ENCODE results near the gene CRIP1. TPM values are rescaled to one million over a fixed set of nuclear protein-coding genes. Genes with fewer than 3 reads are reported as not detected.

Gene CRIP1
- total and polyA plus RNA-seq, 8 donors = 71.5 to 281 (median 112) TPM

DNA sequence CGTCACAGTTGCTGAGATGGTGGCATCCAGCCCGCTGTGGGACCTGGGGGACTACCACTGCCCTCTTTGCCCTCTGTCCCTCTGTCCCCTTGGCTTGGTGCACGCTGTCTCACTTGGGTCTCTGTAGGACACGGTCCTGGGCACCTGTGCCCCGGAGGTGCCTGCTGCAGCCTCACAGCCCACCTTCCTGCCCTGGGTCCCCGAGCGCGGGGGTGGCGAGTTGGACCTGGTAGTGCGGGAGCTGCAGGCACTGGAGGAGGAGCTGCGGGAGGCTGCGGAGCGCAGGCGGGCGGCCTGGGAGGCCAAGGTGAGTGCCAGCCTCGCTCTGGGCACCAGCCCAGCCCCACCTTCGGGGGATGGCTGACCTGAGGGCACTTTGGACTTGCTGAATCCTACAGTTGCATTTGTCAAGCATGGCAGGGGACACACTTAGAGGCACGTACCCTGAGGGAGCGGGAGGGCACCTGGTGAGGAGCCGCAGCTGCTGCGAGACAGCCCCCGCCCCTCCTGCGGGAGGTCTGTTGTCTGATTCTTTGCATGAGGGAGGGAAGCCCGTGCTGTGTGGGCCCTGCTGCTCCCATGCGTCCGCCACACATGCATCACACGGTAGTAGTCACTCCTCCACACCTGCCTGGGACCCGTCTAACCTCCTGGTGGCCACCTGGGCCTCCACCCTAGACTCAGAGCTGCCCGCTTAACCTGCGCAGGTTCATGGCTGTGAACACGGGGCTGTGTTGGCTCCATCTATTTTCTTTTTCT is 11.2 kb downstream of the CRIP1 start:
- ATAC-seq = no peak

DNA sequence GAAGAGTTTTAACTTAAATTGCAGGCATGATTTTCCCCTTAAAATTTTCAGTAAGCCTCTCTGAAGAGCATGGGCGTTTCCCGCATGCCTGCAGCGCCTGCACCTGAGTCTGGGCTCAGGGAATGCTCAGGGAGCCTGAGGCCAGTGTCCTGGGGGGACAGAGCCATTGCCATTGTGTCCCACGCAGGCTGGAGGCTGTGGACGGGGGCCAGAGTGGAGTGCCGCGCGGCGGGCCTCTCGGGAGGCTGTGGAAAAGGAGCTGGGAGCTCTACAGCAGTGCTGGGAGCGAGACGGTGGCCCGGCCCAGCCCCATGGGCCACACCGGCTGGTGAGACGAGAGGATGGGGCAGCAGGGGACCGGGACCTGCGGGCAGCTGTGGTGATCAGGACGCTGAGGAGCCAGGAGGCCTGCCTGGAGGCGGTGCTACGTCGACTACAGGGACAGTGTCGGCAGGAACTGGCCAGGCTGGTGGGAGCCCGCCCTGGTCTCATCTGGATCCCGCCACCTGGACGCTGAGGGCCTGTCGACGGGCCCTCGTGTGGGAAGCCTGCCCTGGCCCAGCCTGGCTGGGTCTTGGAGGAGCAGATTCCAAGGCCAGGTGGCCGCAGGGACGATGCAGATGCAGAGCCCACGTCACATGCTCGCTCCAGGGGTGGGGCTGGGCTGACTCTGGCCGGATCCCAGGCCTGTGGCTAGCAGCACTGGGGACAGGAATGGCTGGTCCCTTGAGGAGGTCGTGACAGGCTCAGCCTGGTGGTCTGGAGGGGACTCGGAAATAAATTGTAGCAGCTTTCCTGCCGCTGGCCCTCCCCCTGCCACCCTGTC is 12.0 kb downstream of the CRIP1 start:
- intact Hi-C loops (cut with DNase I) = no loop called here
- Histone ChIP-seq H3K4me3 (no peak overlapping the region), H3K27ac (no peak overlapping the region), H3K4me1 (no peaks in the 10 kb centered on the region), H3K36me3 (peaks cover 0 to 25% of the 10 kb centered on the region in 2 donors), H3K27me3 (no peaks in the 10 kb centered on the region), H3K9me3 (no peaks in the 10 kb centered on the region)
- ATAC-seq = no peak
- DNase-seq = peak in 2 of 4 donors; percentile 20 to 75
- TF ChIP-seq, protein P1, sequence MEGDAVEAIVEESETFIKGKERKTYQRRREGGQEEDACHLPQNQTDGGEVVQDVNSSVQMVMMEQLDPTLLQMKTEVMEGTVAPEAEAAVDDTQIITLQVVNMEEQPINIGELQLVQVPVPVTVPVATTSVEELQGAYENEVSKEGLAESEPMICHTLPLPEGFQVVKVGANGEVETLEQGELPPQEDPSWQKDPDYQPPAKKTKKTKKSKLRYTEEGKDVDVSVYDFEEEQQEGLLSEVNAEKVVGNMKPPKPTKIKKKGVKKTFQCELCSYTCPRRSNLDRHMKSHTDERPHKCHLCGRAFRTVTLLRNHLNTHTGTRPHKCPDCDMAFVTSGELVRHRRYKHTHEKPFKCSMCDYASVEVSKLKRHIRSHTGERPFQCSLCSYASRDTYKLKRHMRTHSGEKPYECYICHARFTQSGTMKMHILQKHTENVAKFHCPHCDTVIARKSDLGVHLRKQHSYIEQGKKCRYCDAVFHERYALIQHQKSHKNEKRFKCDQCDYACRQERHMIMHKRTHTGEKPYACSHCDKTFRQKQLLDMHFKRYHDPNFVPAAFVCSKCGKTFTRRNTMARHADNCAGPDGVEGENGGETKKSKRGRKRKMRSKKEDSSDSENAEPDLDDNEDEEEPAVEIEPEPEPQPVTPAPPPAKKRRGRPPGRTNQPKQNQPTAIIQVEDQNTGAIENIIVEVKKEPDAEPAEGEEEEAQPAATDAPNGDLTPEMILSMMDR (IDR thresholded peaks at IDR 0.05) = no peak

More for the DNA sequence above, 11.2 kb downstream of the CRIP1 start:
- intact Hi-C loops (cut with DNase I) = no loop called here
- H3K36me3 ChIP-seq = peaks cover 0 to 28% of the 10 kb centered on the region in 2 donors
- TF ChIP-seq, protein P1 (IDR thresholded peaks at IDR 0.05) = no peak
- H3K4me1 ChIP-seq = no peaks in the 10 kb centered on the region
- peak in 2 of 4 donors; percentile 30 to 77 for DNase-seq
- no peaks in the 10 kb centered on the region for H3K9me3 ChIP-seq
- H3K27ac ChIP-seq = no peak overlapping the region
- H3K27me3 ChIP-seq = no peaks in the 10 kb centered on the region
- H3K4me3 ChIP-seq = no peak overlapping the region

DNA sequence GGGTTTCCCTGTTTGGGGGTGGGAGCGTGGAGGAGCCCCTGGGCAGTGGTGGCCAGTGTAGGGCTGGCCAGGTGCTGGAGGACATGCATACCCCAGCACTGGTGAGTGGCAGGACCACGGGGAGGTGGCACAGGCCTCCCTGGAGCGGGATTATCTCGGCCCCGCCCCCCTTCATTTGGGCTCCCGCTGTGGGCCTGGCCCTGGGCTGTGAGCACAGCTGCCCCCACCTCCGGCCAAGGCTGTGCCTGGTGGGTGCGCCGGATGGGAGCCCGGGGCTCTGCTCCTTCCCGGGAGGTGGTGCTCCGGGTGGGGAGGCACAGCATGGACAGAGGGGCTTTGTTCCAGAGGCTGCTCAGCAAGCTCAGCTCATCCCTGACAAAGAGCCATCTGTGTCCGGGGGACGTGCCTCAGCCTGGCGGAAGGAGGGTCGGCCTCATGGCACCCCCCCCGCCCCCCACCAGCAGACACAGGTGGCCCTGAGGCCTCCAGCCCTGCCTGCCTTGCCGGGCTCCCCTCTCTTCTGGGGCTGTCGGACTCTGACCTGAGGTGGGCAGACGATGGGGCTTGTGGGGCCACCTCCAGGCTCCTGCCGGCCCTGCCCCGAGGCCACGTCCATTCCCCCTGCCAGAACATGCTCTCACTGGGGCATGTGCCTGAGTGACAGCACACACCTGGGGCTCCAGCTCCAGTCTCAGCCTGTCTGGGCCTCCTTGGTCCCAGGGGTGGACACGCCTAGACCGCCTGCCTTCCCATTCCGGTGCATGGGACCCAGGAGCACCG is 12.8 kb downstream of the CRIP1 start:
- no peak overlapping the region for H3K4me3 ChIP-seq
- peaks cover 0 to 23% of the 10 kb centered on the region in 2 donors for H3K36me3 ChIP-seq
- H3K27me3 ChIP-seq = no peaks in the 10 kb centered on the region
- intact Hi-C loops (cut with DNase I) = no loop called here
- H3K9me3 ChIP-seq = no peaks in the 10 kb centered on the region
- DNase-seq (peak in 2 of 4 donors; percentile 24 to 75), ATAC-seq (no peak)
- TF ChIP-seq, protein P1 (IDR thresholded peaks at IDR 0.05) = no peak
- H3K4me1 ChIP-seq = no peaks in the 10 kb centered on the region
- H3K27ac ChIP-seq = no peak overlapping the region

DNA sequence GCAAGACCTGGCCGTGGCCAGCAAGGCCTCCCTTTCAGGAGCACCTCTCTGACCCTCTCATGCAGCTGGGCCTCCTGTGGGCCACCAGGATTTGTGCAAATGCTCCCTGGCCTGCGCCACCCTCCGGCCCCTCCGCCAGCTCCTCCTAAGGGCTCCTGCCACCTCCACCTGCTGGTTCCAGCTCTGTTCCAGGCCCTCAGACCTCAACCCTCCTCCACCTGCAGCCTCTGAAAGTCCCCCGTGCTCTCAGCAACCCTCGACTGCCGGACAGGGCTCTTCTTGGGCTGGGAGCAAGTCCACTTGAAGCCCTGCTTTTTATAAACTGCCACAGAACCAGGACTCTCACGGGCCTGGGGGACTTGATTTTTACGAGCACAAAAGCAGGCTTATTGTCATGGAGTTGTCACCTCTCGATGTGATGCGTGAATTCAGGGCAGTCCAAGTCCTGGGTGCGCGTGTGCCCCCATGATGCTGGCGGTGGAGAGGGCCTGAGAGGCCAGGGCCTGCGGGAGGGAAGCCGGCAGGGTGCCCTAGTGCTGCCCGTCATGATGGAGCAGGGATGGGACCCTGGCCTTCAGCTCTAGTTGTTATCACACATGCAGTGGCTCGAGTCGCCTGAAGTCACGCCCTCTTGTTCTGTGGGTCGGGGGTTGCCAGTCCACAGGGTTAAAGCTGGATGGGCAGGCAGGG is 13.5 kb downstream of the CRIP1 start:
- H3K27ac ChIP-seq = no peak overlapping the region

More for the DNA sequence above, 13.5 kb downstream of the CRIP1 start:
- TF ChIP-seq, protein P1 (IDR thresholded peaks at IDR 0.05) = no peak
- Histone ChIP-seq H3K4me1 (no peaks in the 10 kb centered on the region), H3K36me3 (peaks cover 0 to 22% of the 10 kb centered on the region in 2 donors), H3K27me3 (no peaks in the 10 kb centered on the region), H3K4me3 (no peak overlapping the region), H3K9me3 (no peaks in the 10 kb centered on the region)
- ATAC-seq (no peak), DNase-seq (peak in 2 of 4 donors; percentile 18 to 31)
- intact Hi-C loops (cut with DNase I) = no loop called here

All from left lung (tissue), 10 donors.